Kidney (tissue), 14 donors: ENCODE results near the gene MYO15A. TPM values are rescaled to one million over a fixed set of nuclear protein-coding genes. Genes with fewer than 3 reads are reported as not detected.

Experiments
- DNase-seq, 5 donors: peaks; one replicate each; pipeline ENCODE4 v3.0.0-alpha.2; 2013 to 2020
- FAIRE-seq: peaks from 2 replicates; lab custom pipeline; 2012; peaks lifted over from hg19 to GRCh38; lab: Jason Lieb, UNC
- H3K27ac ChIP-seq, 2 donors: one replicate each; pipeline ENCODE4 v1.7.0; 2013; ENCODE audit warnings: low read depth in 2 of 2, low read length in 2 of 2, inconsistent platforms in 1 of 2
- H3K27me3 ChIP-seq: one replicate; pipeline ENCODE4 v1.7.1; 2013; ENCODE audit warnings: low read length, inconsistent platforms; ENCODE audit not compliant: control insufficient read depth, insufficient read depth
- H3K36me3 ChIP-seq, 3 donors: one replicate each; pipeline versions ENCODE4 v1.7.0 to v1.7.1; 2013; ENCODE audit warnings: low read length in 3 of 3, control low read depth in 1 of 3, inconsistent platforms in 1 of 3; ENCODE audit not compliant: insufficient read depth in 3 of 3, control insufficient read depth in 2 of 3
- H3K4me1 ChIP-seq, 3 donors: one replicate each; pipeline versions ENCODE4 v1.7.0 to v1.7.1; 2013; ENCODE audit warnings: low read length in 3 of 3, inconsistent platforms in 1 of 3, low read depth in 1 of 3; ENCODE audit not compliant: control insufficient read depth in 2 of 3, insufficient read depth in 2 of 3
- H3K4me3 ChIP-seq, 3 donors: one replicate each; pipeline versions ENCODE4 v1.7.0 to v1.8.1; 2013; ENCODE audit warnings: low read length in 3 of 3, control low read depth in 1 of 3, inconsistent platforms in 1 of 3
- H3K9ac ChIP-seq, 3 donors: one replicate each; pipeline versions ENCODE4 v1.7.0 to v1.7.1; 2013; ENCODE audit warnings: low read length in 3 of 3, control low read depth in 1 of 3, inconsistent platforms in 1 of 3
- H3K9me3 ChIP-seq, 3 donors: one replicate each; pipeline versions ENCODE4 v1.7.0 to v1.7.1; 2013; ENCODE audit warnings: low read length in 3 of 3, control low read depth in 1 of 3, inconsistent platforms in 1 of 3; ENCODE audit not compliant: control insufficient read depth in 2 of 3, insufficient read depth in 1 of 3
- CTCF ChIP-seq: IDR thresholded peaks from 3 replicates; pipeline ENCODE4 v1.5.1; 2012; ENCODE audit warnings: mild to moderate bottlenecking, moderate library complexity, borderline replicate concordance; ENCODE audit not compliant: insufficient read depth; ENCODE audit errors: extremely low read depth
- intact Hi-C: fragments of 100-400 bp; cut with DNase I; formaldehyde crosslinking; loops from one replicate; pipeline ENCODE4 v1.11.1; 2022
- polyA plus RNA-seq: library from polyadenylated mRNA; stranded (reverse); fragments of 350-450 nt; fragmentation: Illumina TruSeq; extraction: RNeasy Lipid Tissue Mini Kit (QIAGEN cat#74804); gene quantifications from one replicate; pipeline ENCODE4 v1.2.3, GENCODE V29; 2014; ENCODE audit warnings: low read depth, low replicate concordance; ENCODE audit not compliant: insufficient read depth
- total RNA-seq: library from RNA; stranded (reverse); fragmentation: NEBNext Ultra II Directional; extraction: Animal tissue kit (Norgen Biotek cat#: 25700); gene quantifications from one replicate; pipeline ENCODE4 v1.2.1, GENCODE V29; 2021
- donor health status: control.
- donor health status: control.
- donor health status: control.
- donor health status: control.
- donor health status: control.
- donor health status: DM: yes; HTN: yes; CAD: no.
- donor health status: Normal renal cell carcinoma (clear cell type).

MYO15A gene
- total and polyA plus RNA-seq, 2 donors from 2014 or later = 0.80 to 1.3 TPM

GRCh38 chr17:18179804-18180203 lies 71.2 kb downstream of the MYO15A start:
- intact Hi-C loops = no loop called here

GRCh38 chr17:18181358-18181757 lies 72.8 kb downstream of the MYO15A start:
- H3K36me3 ChIP-seq = no peaks in the 10 kb centered on the region
- peaks cover 0 to 12% (median 6%) of the 10 kb centered on the region in 3 donors for H3K4me1 ChIP-seq
- H3K4me3 ChIP-seq = no peak overlapping the region
- no peak for FAIRE-seq
- H3K9ac ChIP-seq = no peak overlapping the region
- H3K27me3 ChIP-seq = no peaks in the 10 kb centered on the region
- H3K27ac ChIP-seq = no peak overlapping the region
- no peaks in the 10 kb centered on the region for H3K9me3 ChIP-seq
- no peak for DNase-seq
- intact Hi-C loops = no loop called here
- TF ChIP-seq CTCF = no peak

More at GRCh38 chr17:18179804-18180203, 71.2 kb downstream of the MYO15A start:
- no peak overlapping the region for H3K27ac ChIP-seq
- DNase-seq = peak in 2 of 5 donors; percentile 58 to 59
- H3K9me3 ChIP-seq = no peaks in the 10 kb centered on the region
- TF ChIP-seq CTCF = no peak
- no peak overlapping the region for H3K9ac ChIP-seq
- H3K27me3 ChIP-seq = no peaks in the 10 kb centered on the region
- no peak for FAIRE-seq
- no peaks in the 10 kb centered on the region for H3K36me3 ChIP-seq
- no peak overlapping the region for H3K4me3 ChIP-seq
- peaks cover 0 to 6% (median 5%) of the 10 kb centered on the region in 3 donors for H3K4me1 ChIP-seq

- Histone ChIP-seq H3K4me3 (peak overlapping the region; percentile 73 to 84 (median 76)), H3K9ac (peak overlapping the region in 2 of 3 donors; percentile 54 to 81), H3K27me3 (no peaks in the 10 kb centered on the region), H3K27ac (peak overlapping the region; percentile 97 to 99), H3K36me3 (peaks cover 0 to 2% (median 0%) of the 10 kb centered on the region in 3 donors), H3K9me3 (no peaks in the 10 kb centered on the region), H3K4me1 (peaks cover 0 to 20% (median 7%) of the 10 kb centered on the region in 3 donors)
- DNase-seq (peak in 2 of 5 donors; percentile 50 to 76), FAIRE-seq (no peak)
- intact Hi-C loops = no loop called here
- no peak for TF ChIP-seq CTCF
These were observed 73.8 kb downstream of the MYO15A start for GRCh38 chr17:18182110-18182977.
